ENCODE results near the gene TAMALIN. TPM values are rescaled to one million over a fixed set of nuclear protein-coding genes. Genes with fewer than 3 reads are reported as not detected.

TAMALIN gene
- total and polyA plus RNA-seq, 2 of the 4 experiments (the other 2 are of a cell fraction): 2.7 to 5.3 TPM

GRCh38 chr12:52005903-52006703, 643 bp upstream of the TAMALIN start:
- H3K56ac ChIP-seq (ENCODE audit: extremely low read depth, insufficient read depth, low read length): no peak overlapping the region
- ChIA-PET POLR2A (ENCODE audit: unreplicated experiment) (interaction anchor here (0.5 to 0.8 kb wide), 5 partner anchors 11 to 28 kb away, joined by 3 to 4 read pairs (median 3); no protein-coding TSS in a partner anchor), CTCF (interaction anchor here (7.8 kb wide), 1 partner anchor 16 kb away, joined by 128 read pairs; no protein-coding TSS in a partner anchor)
- H3K4ac ChIP-seq (ENCODE audit: low read depth, low read length): no peak overlapping the region
- no peak overlapping the region; the same call in 1 of the 2 replicates for H4K5ac ChIP-seq (ENCODE audit: low read depth, low read length)
- H3K4me1 ChIP-seq (ENCODE audit: control insufficient read depth, insufficient read depth, low read length): peaks cover 18% of the 10 kb centered on the region
- no peak for ATAC-seq (ENCODE audit: low read depth)
- no peaks in the 10 kb centered on the region for H3K27me3 ChIP-seq (ENCODE audit: control insufficient read depth, insufficient read depth, low read length)
- no peak overlapping the region for H3K18ac ChIP-seq (ENCODE audit: low read depth, low read length)
- dilution Hi-C loops (cut with HindIII; ENCODE audit: low sequenced_read_pairs, unreplicated experiment) (no loop called here), in situ Hi-C loops (cut with MboI; ENCODE audit: low sequenced_read_pairs) (no loop called here), intact Hi-C loops (cut with micrococcal nuclease) (no loop called here)
- peak overlapping the region; percentile 20; the same call in 1 of the 2 replicates for H3K9ac ChIP-seq (ENCODE audit: low read depth, low read length)
- no TSS peak for BruUV-seq (replicated peaks)
- H3K4me3 ChIP-seq (ENCODE audit: insufficient read depth, low read depth, low read length): peak overlapping the region; percentile 30
- 0 out of 2 replicates have a peak overlapping the region, but pooled peaks have one; percentile 9 for H3K14ac ChIP-seq (replicated peaks; ENCODE audit: low read depth, low read length)
- H3K23ac ChIP-seq (ENCODE audit: low read depth, low read length): no peak overlapping the region
- H2BK15ac ChIP-seq (ENCODE audit: low read depth, low read length): no peak overlapping the region
- H3K9me1 ChIP-seq (ENCODE audit: insufficient read depth, low read length): peaks cover 19% of the 10 kb centered on the region
- H3K36me3 ChIP-seq (ENCODE audit: control insufficient read depth, insufficient read depth, low read length): peaks cover 5% of the 10 kb centered on the region; the same call in 1 of the 2 replicates
- H4K8ac ChIP-seq (ENCODE audit: low read depth in 2 of 2, low read length in 2 of 2): peak overlapping the region in 1 of 2 experiments; percentile 43; a peak in 1 of 4 replicates
- no peak for DNase-seq
- H2BK5ac ChIP-seq (ENCODE audit: low read depth, low read length, poor library complexity, severe bottlenecking): no peak overlapping the region
- peak overlapping the region; percentile 51 for H2AK9ac ChIP-seq (replicated peaks; ENCODE audit: low read depth, low read length, poor library complexity)
- H2BK20ac ChIP-seq (ENCODE audit: low read depth, low read length): no peak overlapping the region
- no peak overlapping the region for H4K91ac ChIP-seq (ENCODE audit: insufficient read depth, low read depth, low read length)
- H3K9me3 ChIP-seq (ENCODE audit: control insufficient read depth, insufficient read depth, low read length): no peaks in the 10 kb centered on the region
- no peaks in the 10 kb centered on the region; the same call in 1 of the 2 replicates for H4K20me1 ChIP-seq (ENCODE audit: insufficient read depth, low read length)
- no peak overlapping the region for H2BK120ac ChIP-seq (ENCODE audit: low read depth, low read length)
- H3K27ac ChIP-seq (ENCODE audit: insufficient read depth, low read length): no peak overlapping the region
- H3K4me2 ChIP-seq (ENCODE audit: low read depth, low read length): peak overlapping the region; percentile 48
- peak; percentile 75 for TF ChIP-seq CEBPB (IDR thresholded peaks at IDR 0.05; ENCODE audit: low read depth, low read length)
- TF ChIP-seq BHLHE40 (IDR thresholded peaks at IDR 0.05; ENCODE audit: low read depth, low read length): no peak
- TF ChIP-seq SMC3 (IDR thresholded peaks at IDR 0.05; ENCODE audit: low read depth, low read length): no peak
- no peak for TF ChIP-seq POLR2A (IDR thresholded peaks at IDR 0.05; ENCODE audit: low read depth, low read length)
- H2AFZ ChIP-seq (replicated peaks; ENCODE audit: low read length, poor library complexity): peak overlapping the region; percentile 71
- peaks cover 3 to 34% of the 10 kb centered on the region in 2 experiments; a peak in 3 of 4 replicates for H3K79me1 ChIP-seq (ENCODE audit: low read depth in 1 of 2, low read length in 2 of 2)
- H2AK5ac ChIP-seq (ENCODE audit: low read depth, low read length): peak overlapping the region; percentile 48
- WGBS, 2 experiments (ENCODE audit: extremely low coverage in 2 of 2, insufficient read length in 1 of 2): 27% methylated on average over 9 of the region's 28 CpGs; no CpG with 5 or more reads in 1 of the 2 experiments
